HK-2 (cell line): ENCODE data around the gene DIO3.

Experiments used
- DNase-seq: peaks from one replicate; pipeline ENCODE4 v3.0.0-alpha.2; 2018; ENCODE audit not compliant: unreplicated experiment

DIO3 gene

GRCh38 chr14:101561145-101561896 lies at the start of gene DIO3:
Gene DIO3 (plus strand): TSS chr14:101561495.
- no peak for DNase-seq

- no peak for DNase-seq
Measured at GRCh38 chr14:101511620-101512375, 49.5 kb upstream of the DIO3 start.

- DNase-seq, result no peak
Measured at GRCh38 chr14:101512376-101512695, 49.0 kb upstream of the DIO3 start.

GRCh38 chr14:101514136-101514535 lies 47.2 kb upstream of the DIO3 start:
- no peak for DNase-seq

GRCh38 chr14:101516401-101516800 lies 44.9 kb upstream of the DIO3 start:
- DNase-seq, result no peak

GRCh38 chr14:101518611-101519473 lies 42.5 kb upstream of the DIO3 start:
- no peak for DNase-seq

GRCh38 chr14:101520621-101521472 lies 40.4 kb upstream of the DIO3 start:
- no peak for DNase-seq

- DNase-seq, result no peak
Measured at GRCh38 chr14:101521473-101521915, 39.8 kb upstream of the DIO3 start.

GRCh38 chr14:101521978-101522377 lies 39.3 kb upstream of the DIO3 start:
- no peak for DNase-seq

- DNase-seq, result no peak
Measured at GRCh38 chr14:101525640-101526527, 35.4 kb upstream of the DIO3 start.

- no peak for DNase-seq
Measured at GRCh38 chr14:101527987-101528386, 33.3 kb upstream of the DIO3 start.

- DNase-seq, result no peak
Measured at GRCh38 chr14:101529079-101529478, 32.2 kb upstream of the DIO3 start.

- no peak for DNase-seq
Measured at GRCh38 chr14:101534198-101534597, 27.1 kb upstream of the DIO3 start.

GRCh38 chr14:101535232-101535631 lies 26.1 kb upstream of the DIO3 start:
- no peak for DNase-seq

- no peak for DNase-seq
Measured at GRCh38 chr14:101535701-101536207, 25.5 kb upstream of the DIO3 start.

GRCh38 chr14:101537286-101537685 lies 24.0 kb upstream of the DIO3 start:
- no peak for DNase-seq

GRCh38 chr14:101538878-101539277 lies 22.4 kb upstream of the DIO3 start:
- DNase-seq, result no peak

GRCh38 chr14:101539880-101540279 lies 21.4 kb upstream of the DIO3 start:
- DNase-seq, result no peak

- DNase-seq, result no peak
Measured at GRCh38 chr14:101540481-101541462, 20.5 kb upstream of the DIO3 start.
